Dermis microvascular lymphatic vessel endothelial cell (primary cell): ENCODE measurements around the gene ZNF182. TPM values are rescaled to one million over a fixed set of nuclear protein-coding genes. Genes with fewer than 3 reads are reported as not detected.
"Not testable (repeated sequence)": the region's sequence is repeated elsewhere in the genome, so short reads cannot be mapped to it uniquely, and the experiment has no call there.

Experiments
- DNase-seq, 2 donors: peaks; one replicate each; pipeline versions ENCODE4 v3.0.0 to v3.0.0-alpha.2; 2010; ENCODE audit warnings: low read depth in 2 of 2
- total RNA-seq: library from RNA; depleted of rRNA; stranded (reverse); fragments of >200 nt; gene quantifications from 2 replicates; pipeline ENCODE4 v1.2.1, GENCODE V29; 2014

ZNF182 gene
- 1.8 and 2.7 TPM in 2 replicates for total RNA-seq

DNA sequence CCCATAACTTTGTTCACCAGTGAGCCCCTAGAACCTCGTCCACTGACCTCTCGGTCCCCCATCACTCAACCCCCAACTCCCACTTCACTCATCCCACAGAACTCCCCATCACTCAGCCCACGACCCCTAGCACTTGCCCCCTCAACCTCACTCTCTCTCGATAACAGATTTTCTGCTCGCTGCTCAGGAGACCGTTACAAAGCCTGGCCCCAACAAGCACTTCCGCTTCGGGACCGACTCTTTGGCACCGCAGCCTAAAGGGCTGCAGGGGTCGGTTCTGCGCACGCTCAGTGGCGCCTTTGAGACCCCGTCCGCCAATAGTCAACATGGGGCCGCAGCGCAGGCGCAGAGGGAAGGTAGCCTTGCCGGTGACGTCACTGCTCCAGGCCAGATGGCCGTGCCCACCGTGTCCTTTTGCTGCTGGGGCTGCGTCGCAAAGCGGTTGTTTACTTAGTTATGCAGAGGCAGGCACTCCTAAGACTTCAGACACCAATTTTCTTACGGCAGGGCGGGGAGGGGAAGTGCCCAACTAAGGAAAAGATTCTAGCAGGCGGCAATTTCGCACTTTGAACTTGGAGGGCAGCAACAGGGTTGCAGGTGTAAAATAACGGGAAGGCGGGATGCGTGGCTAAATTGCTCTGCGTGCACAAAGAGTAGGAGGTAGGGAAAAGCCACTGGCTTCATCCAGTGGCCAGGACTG lies at the start of gene ZNF182:
ZNF182 (minus strand) TSS at position 232 of the 700 bp plus-strand sequence. CDS start 1,380 bp downstream, outside the sequence.
- peak; percentile 76 to 86 for DNase-seq

DNA sequence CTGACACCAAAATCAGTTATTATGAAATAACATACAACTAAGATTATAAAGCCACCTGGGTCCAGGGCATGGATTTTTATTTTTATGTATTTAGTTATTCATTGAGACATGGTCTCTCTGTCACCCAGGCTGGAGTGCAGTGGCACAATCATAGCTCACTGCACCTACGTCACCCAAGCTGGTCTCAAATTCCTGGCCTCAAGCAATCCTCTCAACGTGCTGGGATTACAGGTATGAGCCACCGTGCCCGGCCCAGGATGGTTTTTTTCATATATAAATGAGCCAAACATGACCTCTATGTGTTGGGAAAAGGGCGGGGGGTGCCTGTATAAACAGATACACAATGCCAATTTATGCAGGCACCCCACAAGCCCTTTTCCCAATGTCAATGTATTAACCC lies 43.1 kb upstream of the ZNF182 start:
- no peak for DNase-seq

DNA sequence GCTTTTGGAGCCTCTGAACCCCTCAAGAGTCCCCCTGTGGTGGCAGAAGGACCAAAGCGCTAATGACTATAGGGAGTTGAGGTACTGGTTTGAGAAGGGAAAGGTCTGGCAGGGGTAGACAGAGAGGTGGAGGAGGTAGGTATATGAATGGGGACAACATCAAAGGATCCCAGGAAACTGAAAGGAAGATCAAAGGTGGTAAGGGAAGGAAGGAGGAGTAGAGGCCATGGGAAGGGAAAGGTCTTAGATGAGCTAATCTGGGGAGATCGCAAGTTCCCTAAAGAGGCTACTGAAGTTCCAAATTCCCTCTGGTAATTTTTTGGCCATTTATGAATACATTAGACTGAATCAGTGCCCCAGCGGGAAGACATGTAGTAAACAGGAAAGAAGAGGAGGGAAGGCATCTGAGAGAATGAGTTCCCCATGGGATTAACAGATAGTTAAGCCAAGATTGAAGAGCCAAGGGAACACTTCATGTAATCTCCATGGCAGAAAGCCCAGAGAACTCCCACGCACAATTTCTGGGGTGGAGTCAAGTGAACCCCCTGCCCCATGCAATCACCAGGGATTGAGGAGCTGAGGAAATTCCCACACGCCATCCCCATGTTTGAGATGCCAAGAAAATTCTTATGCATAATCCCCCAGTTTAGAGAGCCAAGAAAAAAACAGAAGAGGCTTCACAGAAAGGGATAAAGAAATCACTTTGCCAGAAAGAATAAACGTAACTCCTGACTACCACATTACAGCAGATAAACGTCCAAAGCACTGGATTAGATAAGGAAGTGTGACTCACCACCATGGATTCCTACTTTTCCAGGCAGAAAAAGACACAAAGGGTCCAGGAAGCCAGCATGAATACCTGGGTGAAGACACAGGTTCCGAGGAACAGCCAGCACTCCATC lies 41.9 kb upstream of the ZNF182 start:
- DNase-seq = peak; percentile 20 to 75

- DNase-seq = no peak
Measured at GRCh38 chrX:48043056-48043455, 39.3 kb upstream of the ZNF182 start.

- peak in 1 of 2 donors; percentile 16 for DNase-seq
Measured at GRCh38 chrX:48035891-48036290, 32.1 kb upstream of the ZNF182 start.

- DNase-seq = not testable (repeated sequence)
Measured at GRCh38 chrX:48030641-48031173, 26.9 kb upstream of the ZNF182 start.

DNA sequence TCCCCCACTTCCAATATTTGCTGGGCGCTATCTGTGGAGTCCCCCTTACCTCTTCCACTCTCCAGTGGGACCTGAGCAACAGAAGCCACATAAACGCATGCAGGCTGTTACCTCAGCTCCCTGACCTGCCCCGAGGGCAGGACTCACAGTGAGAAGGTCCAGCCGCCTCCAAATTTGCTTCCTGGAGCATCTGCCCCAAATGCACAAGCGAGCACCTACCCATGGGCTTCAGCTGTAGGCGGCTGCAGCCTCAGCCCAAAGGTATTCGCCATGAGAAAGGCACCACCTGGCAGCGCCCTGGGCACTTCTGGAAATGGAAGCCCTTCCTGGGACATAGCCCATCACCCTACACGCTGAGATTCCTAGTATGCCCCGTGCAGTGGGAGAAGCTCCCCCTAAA lies 26.4 kb upstream of the ZNF182 start:
- no peak for DNase-seq

DNA sequence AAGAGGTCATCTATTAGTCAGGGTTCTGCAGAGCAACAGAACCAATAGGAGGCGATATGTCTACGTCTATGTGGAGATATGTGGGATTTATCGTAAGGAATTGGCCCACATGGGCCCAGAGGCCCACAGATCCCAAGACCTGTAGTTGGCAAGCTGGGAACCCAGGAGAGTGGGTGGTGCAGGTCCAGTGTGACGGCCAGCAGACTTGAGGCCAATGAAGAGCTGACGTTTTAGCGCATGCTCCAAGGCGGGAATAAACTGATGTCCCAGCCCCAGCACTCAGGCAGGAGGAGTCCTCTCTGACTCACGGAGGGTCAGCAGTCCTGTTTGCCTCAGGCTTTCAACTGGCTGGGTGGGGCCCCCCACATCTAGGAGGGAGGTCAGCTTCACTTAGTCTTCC lies 24.3 kb upstream of the ZNF182 start:
- no peak for DNase-seq

DNA sequence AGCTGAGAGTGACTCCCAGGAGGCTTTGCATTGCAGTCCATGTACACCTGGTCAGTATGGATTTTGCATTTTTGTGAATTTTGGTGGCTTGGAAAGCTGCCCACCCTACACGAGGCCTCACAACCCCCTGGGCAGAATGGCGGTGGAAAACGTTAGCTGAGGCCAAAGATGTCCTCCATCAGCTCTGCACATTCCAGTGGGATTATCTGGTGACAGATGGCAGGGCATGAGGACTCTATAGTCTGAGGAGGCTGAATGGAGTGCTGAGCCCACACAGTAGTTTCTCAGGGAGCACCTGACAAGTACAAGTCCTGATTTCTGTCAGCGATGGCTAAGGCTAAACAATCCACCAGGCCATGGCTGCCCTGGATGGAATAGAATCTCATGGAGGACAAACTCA lies 23.8 kb upstream of the ZNF182 start:
- DNase-seq = not testable (repeated sequence)

DNA sequence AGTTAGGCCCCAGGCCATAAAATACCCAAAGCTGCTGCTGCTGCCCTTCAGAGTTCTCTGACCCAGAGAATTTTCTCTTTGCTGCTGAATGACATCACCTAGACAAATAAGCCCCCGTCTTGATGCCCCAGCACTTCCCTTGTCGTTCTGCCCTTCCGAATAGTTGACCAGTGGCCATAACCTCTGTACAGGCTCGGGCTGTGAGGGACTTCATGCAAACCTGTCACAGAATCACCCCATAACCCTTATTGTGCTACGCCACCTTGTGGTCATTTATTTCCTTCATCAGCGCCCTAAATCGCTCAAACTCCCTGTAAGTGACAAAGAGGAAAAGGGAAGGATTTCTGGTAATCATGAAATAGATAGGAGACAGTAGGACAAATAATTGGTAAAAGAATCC lies 21.8 kb upstream of the ZNF182 start:
- peak; percentile 46 to 67 for DNase-seq

GRCh38 chrX:48022738-48023137 lies 18.9 kb upstream of the ZNF182 start:
- DNase-seq = no peak

DNA sequence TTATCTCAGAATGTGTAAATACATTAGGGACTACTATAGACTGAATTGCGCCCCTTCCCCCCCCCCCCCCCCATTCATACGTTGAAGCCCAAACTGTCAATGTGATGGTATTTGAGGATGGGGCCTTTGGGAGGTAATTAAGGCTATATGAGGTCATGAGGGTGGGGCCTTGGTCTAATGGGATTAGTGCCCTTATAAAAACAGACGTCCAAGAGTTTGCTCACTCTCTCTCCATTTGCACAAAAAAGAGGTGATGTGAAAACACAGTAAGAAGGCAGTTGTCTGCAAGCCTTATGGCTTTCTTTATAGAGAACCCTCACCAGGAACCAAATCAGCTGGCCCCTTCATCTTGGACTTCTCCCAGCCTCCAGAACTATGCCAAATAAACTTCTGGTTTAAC lies 18.3 kb upstream of the ZNF182 start:
- DNase-seq = no peak

DNA sequence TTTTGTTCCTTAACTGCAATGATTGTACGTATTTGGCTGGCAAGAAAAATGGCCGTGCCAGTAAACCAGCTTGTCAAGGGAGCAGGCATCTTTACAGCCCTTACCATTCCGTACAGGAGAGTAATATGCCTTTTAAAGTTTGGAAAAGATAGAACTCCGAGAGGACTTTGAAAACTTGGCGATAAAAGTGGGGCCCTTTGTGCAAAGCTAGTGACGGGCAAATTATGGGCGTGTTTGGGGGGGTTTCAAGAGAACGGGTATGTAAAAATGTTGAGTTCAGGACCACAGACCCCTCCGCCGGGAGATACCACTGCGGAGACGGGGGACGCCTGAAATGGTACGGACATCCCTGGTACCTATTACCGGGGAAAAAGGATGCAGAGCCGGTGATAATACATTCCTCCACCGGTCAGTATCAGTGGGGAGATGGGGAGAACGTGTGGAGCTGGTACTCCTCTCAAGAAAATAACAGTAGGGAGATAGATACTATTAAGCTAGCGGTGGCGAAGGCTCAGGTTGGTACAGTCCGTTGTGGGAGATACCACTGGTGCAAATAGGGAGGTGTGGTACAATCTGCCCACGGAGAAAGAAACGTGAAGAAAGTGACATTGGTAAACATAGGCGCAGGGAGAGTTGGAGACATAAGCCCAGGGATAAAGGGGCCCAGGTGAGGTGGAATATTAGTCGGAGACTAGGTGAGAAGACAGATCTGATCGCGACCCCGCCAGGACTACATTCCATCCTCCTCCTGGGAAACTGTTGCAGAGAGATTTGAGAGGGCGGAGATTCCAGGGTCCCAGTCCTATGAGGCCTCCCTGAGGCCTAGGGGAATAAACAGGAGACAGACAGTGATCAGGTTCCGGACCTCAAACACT lies 17.5 kb upstream of the ZNF182 start:
- peak; percentile 79 to 83 for DNase-seq

GRCh38 chrX:48020472-48020871 lies 16.7 kb upstream of the ZNF182 start:
- not testable (repeated sequence) for DNase-seq

GRCh38 chrX:48019892-48020291 lies 16.1 kb upstream of the ZNF182 start:
- not testable (repeated sequence) for DNase-seq

GRCh38 chrX:48016583-48017310 lies 13.0 kb upstream of the ZNF182 start:
- DNase-seq = not testable (repeated sequence)

DNA sequence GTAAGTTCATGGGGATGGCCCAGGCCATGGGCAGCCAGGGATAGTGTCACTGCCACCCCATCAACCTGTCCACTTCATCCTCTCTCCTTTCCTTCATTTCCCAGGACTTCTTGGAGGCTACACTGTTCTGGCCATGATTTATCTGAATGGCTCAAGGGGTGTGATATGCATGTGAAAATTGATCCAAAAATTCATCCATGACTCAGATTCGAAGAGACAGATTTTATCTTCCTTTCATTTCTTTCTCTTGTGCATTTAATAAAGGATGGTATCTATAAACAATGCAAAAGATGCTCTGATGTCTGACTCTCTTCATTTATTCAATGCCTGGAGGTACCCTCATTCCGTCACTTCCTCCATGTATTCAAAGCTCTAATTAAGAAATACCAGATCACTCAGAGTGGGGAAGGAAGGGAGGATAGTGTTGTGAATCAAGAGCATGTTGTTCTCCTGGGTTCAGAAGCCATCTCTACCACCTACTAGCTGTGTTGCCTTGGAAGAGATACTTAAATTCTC lies 5.7 kb upstream of the ZNF182 start:
- DNase-seq = not testable (repeated sequence)

DNA sequence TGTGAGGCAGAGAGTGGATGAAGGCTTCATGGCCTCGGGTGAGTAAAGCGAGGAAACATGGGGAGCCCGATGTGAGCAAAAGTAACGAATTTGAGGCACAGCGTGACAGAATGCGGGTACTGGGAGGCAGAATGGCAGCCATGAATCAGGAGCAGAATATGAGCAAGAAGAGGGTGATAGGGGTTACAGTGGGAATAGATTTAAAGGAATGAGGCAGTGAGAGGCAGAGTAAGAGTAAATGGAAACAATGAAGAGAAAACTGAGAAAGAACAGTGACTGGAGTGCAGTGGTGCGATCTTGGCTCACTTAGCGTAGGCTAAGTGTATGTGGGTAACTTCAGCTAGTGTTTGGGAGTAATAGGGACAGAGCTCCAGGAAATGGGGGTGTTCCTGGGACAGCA lies 2.9 kb upstream of the ZNF182 start, which contains the start of gene SPACA5:
SPACA5 (plus strand) TSS at position 301 of the 400 bp plus-strand sequence. CDS start 815 bp downstream, outside the sequence.
- not testable (repeated sequence) for DNase-seq

GRCh38 chrX:48003367-48003757 lies 427 bp downstream of the ZNF182 start:
- DNase-seq = no peak

- no peak for DNase-seq
Measured at GRCh38 chrX:48002929-48003328, 860 bp downstream of the ZNF182 start.
